ENCODE results near the gene BSN.

GRCh38 chr3:49630784-49631183 is 76.5 kb downstream of the BSN start:
- TF ChIP-seq CTCF (IDR thresholded peaks at IDR 0.05; ENCODE audit: borderline replicate concordance, extremely low read depth, low read length, poor library complexity, severe bottlenecking) = no peak
- TF ChIP-seq EZH2 (IDR thresholded peaks at IDR 0.05; ENCODE audit: borderline replicate concordance, low read depth, low read length, severe bottlenecking) = no peak

Measured in DND-41 (cell line).